ENCODE measurements around the gene PLCL2.

DNA sequence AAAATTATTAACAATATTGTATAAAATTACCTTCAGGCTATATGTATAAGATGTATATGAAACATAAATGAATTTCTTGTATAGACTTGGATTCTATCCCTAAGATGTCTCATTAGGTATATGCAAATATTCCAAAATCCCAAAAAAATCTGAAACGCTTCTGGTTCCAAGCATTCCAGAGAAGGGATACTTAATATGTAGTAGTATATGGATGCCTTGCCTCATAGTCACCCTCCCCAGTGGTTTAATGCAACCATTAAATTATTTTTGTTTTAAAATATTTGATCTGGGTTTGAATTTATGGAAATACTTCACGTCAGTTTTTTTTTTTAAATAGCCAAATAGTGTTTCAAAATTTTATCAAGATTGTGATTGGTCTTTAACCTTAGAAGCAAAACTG, 27.2 kb downstream of the PLCL2 start:
- TF ChIP-seq, protein P1, sequence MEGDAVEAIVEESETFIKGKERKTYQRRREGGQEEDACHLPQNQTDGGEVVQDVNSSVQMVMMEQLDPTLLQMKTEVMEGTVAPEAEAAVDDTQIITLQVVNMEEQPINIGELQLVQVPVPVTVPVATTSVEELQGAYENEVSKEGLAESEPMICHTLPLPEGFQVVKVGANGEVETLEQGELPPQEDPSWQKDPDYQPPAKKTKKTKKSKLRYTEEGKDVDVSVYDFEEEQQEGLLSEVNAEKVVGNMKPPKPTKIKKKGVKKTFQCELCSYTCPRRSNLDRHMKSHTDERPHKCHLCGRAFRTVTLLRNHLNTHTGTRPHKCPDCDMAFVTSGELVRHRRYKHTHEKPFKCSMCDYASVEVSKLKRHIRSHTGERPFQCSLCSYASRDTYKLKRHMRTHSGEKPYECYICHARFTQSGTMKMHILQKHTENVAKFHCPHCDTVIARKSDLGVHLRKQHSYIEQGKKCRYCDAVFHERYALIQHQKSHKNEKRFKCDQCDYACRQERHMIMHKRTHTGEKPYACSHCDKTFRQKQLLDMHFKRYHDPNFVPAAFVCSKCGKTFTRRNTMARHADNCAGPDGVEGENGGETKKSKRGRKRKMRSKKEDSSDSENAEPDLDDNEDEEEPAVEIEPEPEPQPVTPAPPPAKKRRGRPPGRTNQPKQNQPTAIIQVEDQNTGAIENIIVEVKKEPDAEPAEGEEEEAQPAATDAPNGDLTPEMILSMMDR (IDR thresholded peaks at IDR 0.05; ENCODE audit: low read depth, low read length) = no peak
- no peak for TF ChIP-seq POLR2A (IDR thresholded peaks at IDR 0.05; ENCODE audit: extremely low read depth, insufficient read length)

Data from NB4 (cell line).